HG03139 (cell line): Measurements from ENCODE around the gene RTN4.
"Not testable (repeated sequence)": the region's sequence is repeated elsewhere in the genome, so short reads cannot be mapped to it uniquely, and the experiment has no call there.

Source experiments
- ATAC-seq: cut with Tn5 transposase; IDR thresholded peaks from one replicate; pipeline ENCODE4 v1.9.1; 2021; ENCODE audit not compliant: unreplicated experiment

Gene RTN4

DNA sequence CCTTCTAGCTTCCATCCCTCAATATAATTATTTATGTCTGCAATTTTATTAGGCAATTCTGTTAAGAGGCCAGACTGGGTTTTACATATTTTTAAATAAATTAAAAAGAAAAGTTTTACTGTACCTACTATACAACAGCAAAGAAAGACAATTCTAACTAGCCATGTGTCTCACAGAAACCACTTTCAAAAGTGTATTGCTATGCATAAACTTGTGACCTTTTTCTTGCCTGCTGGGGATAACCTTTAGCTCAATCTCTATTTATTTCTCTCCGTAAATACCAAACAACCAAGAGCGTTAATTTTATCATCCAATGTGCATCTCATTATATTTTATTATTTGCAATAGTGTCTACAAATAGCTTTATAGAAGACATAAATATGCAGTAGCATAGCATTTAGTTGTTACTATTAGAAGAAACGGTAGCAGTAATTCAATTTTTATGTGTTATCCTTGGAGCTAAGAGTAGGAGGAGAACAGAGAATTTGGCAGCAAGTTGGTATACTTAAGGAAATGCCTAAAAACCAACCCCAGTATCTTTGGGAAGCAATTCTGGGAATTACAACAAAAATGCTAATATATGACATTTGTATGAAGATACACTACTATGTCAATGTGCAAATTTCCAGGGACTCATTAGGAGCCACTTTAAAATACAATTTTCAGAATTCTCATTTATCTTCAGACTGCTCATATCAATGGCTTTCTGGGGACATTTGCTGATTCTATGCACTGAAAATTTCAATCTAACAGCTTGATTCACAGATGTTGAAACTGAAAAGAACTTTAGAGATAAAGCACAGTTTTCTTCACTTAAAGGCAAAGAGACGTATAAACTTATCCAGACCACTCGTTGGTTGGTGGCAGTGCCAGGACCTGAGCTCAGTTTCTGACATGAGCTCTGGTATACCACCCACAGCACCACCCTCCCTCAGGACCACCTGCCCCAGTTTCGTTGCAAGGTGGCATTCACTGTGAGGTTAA is 23.0 kb upstream of the RTN4 start:
- ATAC-seq = no peak

GRCh38 chr2:55063713-55064323 is 13.6 kb upstream of the RTN4 start:
- ATAC-seq = no peak

DNA sequence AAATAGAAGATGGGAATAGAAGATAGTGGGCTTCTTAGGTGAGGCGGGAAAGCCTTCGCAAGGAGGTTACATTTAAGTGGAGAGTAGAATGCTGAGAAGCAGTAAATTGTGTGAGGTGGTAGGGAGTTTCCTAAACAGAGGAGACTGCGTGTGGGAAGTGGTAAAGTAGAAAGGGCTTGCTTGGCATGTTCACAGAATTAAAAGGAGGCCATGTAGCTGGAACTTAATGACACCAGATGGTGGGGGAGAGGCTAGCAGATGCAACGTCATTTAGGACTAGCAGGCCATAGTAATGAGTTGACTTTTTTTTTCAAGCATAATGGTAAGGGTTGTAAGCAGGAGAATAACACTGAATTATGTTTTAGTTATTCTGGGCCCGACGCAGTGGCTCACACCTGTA is 13.0 kb upstream of the RTN4 start:
- ATAC-seq = no peak

- no peak for ATAC-seq
These were observed 12.5 kb upstream of the RTN4 start for GRCh38 chr2:55062754-55063153.

DNA sequence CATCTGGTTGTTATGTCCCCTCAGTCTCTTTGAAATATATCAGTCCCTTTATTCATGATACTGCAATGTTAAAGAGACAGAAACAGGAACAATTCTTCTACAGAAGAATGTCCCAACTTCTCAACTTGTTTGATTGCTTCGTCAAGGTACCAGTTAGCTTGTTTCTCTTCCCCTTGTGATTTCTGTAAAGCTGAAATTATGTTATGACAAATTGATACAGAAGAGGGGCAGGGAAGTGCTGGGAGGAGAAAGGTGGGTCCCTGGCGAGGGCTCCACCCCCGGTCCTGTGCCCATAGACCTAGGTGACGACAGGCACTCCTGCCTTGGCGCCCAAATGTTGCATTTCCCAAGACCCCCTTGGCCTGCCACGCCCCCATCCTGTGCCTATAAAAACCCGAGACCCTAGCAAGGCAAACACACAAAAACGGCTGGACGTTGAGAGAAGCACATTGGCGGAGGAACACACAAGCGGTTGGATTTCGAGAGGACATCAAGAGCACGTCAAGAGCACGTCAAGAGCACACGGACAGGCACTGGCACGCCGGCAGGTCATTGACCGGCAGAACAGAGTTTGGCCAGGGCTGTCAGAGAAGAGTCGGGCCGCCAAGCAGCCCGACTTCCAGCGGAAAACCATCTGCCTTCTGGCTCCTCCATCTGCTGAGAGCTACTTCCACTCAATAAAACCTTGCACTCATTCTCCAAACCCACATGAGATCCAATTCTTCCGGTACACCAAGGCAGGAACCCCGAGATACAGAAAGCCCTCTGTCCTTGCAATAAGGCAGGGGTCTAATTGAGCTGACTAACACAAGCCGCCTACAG is 11.5 kb upstream of the RTN4 start:
- no peak for ATAC-seq

DNA sequence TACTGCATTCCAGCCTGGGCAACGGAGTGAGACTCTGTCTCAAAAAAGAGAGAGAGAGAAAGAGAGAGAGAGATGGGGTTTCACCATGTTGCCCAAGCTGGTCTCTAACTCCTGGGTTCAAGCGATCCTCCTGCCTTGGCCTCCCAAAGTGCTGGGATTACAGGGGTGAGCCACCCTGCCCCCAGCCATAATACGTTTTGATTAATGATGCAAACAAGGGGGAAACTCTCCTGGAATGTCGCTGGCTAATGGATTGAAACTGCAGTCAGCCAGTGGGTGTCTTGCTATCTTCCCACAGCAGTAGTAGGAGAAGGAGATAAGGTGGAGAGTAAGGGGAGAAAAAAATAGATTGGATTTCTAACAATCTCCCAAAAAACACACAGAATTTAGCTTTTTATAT is 9.5 kb upstream of the RTN4 start:
- ATAC-seq = no peak

DNA sequence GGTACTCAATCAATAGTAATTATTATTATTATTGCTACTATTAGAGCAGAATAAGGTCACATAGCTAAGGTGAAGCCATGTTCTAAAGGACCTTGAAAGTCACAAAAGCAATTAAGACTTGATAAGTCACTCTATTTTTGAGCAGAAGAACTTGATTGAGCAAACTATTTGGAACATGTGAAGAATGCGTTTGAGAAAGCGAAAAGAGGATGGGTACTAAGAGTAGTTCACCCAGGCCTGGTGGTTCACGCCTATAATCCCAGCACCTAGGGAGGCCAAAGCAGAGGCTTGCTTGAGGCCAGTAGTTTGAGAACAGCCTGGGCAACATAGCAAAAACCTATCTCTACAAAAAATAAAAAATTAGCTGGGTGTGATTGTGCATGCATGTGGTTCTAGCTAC is 7.2 kb upstream of the RTN4 start:
- no peak for ATAC-seq

DNA sequence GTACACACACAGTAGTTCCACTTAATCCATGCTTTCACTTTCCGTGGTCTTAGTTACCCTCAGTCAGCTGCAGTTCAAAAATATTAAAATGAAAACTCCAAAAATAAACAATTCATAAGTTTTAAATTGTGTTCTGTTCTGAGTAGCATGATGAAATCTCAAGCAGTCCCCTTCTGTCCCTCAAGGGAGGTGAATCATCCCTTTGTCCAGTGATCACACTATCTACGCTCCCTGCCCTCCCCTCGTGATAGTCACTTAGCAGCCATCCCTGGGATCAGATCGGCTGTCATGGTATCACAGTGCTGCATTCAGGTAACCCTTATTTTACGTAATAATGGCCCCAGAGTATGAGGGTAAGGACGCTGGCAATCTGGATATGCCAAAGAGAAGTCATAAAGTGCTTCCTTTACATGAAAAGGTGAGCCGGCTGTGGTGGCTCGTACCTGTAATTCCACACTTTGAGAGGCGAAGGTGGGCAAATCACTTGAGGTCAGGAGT is 5.8 kb upstream of the RTN4 start:
- ATAC-seq = no peak

DNA sequence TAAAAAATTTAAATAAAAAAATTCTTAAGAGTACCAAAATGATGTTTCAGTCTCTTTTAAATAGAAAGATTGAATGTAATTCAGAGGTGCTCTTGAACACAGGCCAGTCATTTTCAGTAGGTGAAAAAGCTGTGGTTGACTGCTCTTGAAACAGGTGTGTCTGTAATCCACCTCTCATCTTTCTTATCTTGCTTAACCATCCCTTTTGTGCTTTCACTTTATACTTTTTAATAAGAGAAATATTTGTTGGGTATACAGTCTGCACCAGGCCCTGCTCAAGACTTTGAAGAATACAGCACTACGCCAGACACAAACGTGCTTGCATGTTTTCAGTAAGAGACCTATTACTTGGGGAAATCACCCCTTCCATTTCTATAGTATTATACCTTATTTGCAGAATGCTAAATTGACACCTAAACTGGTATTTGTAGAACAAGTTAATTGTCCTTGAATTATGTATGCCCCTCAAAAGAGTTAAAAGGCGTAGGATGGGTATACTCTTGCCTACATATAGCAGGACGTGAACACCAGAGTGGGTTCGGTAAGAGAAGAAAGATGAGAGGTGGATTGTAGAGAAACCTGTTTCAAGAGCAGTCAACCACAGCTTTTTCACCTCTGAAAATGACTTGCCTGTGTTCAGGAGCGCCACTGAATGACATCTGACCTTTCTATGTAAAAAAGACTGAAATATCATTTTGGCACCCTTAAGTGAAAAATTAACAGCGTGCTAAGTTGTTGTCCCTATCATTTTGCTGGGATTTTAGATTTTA is 4.0 kb upstream of the RTN4 start:
- peak; percentile 23 for ATAC-seq

DNA sequence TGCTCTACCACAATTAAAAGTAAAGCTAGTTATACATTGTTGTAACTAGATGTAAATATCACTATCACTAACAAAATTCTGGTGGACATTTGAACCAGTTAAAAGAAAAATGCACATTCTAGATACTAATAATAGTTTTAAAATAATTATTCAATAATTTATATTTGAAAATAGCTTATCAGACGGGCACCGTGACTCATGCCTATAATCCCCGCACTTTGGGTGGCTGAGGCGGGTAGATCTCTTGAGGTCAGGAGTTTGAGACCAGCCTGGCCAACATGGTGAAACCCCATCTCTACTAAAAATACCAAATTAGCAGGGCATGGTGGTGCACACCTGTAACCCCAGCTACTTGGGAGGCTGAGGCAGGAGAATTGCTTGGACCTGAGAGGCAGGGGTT is 3.0 kb upstream of the RTN4 start:
- not testable (repeated sequence) for ATAC-seq

DNA sequence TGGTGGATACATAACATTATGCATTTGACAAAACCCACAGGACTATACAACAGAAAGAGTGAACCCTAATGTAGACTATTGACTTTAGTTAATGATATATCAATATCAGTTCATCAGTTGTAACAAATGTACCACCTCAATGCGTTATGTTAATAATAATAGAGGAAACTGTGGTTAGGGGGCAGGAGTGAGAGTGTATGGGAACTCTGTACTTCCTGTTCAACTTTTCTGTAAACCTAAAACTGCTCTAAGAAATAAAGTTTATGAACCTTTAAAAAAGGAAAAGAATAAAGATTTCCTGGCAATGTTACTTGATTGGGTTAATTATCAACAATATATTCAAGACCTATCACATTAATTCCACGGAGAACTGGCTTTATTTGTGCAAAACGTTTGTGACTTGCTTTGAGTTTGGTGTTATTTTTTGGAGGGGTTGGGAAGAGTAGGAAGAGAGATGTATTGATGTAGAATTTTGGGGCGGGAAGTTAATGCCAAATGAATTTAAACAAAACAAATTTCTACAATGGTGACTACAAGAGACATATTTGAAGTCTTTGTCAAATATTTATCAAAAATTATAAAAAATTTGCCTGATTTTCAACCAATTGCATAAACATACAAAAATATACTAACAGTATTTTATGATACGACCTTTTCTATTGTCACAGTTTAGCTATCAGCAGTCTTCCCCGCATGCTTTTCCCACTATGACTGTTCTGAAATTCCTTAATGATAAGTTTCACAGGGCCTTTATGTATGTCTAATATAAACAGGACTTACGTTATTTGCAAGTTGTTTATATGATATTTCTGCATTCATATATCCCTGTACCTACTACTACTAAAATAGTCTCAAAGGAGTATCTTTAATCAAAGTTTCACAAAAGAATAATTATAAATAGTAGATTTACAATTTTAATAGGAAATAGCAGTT is 2.1 kb upstream of the RTN4 start:
- ATAC-seq = no peak

- ATAC-seq = no peak
These were observed 995 bp upstream of the RTN4 start for GRCh38 chr2:55051026-55051866.

GRCh38 chr2:55049821-55050099 is 491 bp downstream of the RTN4 start:
- ATAC-seq = no peak

DNA sequence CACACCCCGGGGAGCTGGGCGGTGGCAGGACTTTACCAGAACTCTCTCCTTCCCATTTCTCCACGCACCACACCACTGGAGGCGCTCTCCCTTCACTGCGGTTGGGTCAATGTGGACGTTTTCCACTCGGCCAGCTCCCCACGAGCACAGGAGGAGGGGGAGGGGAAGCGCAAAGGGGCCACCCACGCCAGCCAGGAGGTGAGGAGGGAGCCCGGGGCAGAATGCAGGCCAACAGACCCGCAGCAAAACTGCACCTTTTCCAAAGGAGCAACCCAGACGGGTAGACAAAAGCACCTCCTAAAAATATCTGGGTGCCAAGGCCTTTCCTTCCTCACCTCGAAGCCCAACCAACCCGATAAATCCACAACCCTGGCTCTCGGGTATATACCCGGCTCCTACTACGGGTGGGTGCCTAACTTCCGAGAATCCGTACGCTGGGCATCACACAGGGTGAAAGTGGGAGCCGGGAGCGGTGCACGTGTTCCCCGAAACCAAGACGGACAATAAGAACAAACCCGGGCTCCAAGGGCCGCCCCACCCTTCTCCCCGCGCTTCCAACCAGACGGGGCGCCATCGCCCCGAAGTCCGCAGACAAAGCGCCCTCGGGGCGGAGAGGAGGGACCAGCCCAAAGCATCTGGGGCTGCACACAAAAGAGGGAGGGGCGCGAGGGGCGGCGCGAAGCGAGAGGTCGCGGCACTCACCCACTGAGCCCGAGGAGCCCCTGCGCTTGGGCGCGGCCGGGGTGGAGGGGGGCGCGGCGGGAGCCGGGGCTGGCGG is 1.0 kb downstream of the RTN4 start:
- no peak for ATAC-seq

GRCh38 chr2:55048508-55049042 is 1.7 kb downstream of the RTN4 start:
- ATAC-seq = no peak

DNA sequence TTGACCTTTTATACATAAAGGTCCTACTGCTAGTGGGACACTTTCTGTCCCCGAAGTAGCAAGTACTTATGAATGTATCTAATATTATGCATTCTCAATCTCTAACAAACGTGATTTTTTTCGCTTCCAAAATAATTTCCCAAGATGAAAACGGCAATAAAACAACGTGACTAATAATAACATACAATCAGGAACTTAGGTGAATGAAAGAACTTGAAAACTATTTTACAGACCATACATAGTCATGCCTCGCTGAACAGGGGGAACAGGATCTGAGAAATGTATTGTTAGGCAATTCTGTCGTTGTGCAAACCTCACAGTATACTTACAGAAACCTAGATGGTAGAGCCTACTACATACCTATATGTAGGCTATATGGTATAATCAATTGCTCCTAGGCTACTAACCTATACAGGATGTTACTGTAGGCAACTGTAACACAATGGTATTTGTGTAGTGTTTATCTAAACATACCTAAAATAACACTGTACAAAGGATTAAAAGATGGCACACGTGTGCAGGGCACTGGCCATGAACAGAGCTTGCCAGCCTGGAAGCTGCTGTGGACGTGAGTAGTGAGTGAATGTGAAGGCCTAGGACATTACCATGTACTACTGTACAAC is 2.5 kb downstream of the RTN4 start:
- ATAC-seq = no peak

- ATAC-seq = no peak
These were observed 4.5 kb downstream of the RTN4 start for GRCh38 chr2:55045780-55046179.
